ENCODE measurements around the gene TMEM59.
"Not testable (repeated sequence)": the region's sequence is repeated elsewhere in the genome, so short reads cannot be mapped to it uniquely, and the experiment has no call there.

Gene TMEM59

DNA sequence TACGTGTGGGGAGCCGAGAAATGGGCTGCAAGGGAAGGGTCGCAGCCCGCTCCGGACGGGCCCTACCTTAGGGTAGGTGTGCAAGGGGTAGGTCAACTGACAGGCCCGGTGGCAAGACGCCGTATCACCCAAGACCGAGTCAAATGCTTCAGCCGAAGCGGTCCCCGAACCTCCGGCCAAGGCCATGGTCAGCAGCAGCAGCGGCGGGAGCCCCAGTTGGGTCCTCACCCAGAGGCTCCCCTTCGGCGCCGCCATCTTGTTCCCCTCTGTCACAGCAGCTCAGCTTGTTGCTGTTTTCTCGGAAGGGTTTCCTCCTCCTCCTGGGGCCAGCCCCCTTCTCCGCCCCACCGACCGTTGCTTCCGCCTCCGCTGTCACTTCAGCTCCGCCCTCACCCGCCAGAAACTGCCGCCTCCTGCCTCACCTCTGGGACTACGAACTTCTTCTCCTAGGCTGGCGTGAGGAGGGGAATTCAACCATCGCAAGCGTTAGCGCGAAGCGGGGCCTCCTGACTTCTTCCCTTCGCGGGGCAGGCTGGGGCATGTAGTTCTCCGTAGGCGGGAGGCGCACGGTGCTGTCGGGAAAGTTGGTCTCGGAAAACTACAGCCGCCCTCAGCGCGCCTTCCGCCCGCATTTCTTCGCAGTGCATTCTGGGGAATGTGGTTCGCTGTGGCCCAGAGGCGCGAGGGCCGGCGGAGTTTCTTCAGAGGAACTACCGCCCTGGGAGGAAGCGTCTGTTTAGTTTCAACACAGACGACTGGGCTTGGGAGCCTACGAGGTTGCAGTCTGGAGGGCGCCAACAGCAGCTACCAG lies at the start of gene TMEM59, which contains the start of gene TCEANC2:
Gene TMEM59, minus strand, starts transcription at position 271 of the 811 bp plus-strand sequence. Its CDS starts 16 bp downstream, at position 255.
Gene TCEANC2, plus strand, starts transcription at position 675 of the 811 bp plus-strand sequence. CDS start 815 bp downstream, outside the sequence.
- ATAC-seq (ENCODE audit: low read depth) = peak; percentile 87
- peaks cover 11% of the 10 kb centered on the region for H3K36me3 Mint-ChIP-seq

DNA sequence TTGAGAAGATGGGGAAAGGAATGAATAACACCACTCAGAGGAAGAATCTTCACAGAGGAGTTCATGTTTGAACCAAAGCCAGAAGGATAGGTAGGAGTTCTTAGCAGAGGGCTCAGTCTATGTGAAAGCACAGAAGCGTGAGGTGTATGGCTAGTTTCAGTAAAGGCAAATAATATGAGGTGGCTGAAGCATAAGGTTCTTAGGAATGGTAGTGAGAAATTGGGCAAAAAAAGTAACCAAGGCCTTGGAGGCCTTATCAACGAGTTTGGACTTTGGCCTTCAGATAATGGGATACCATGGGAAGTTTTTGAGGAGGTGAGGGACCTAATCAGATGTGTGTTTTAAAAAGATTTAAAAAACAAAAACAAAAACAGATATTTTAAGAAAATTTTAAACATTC lies 47.5 kb upstream of the TMEM59 start:
- DNase-seq (ENCODE audit: low spot score in 2 of 2) (no peak), ATAC-seq (ENCODE audit: low read depth) (no peak)
- Mint-ChIP-seq H3K4me1 (no peaks in the 10 kb centered on the region), H3K27ac (no peak overlapping the region), H3K9me3 (peaks cover 2% of the 10 kb centered on the region), H3K27me3 (no peaks in the 10 kb centered on the region), H3K36me3 (peaks cover 33% of the 10 kb centered on the region), H3K4me3 (no peak overlapping the region)

More for the DNA sequence above, at the start of gene TMEM59, which contains the start of gene TCEANC2:
- no peaks in the 10 kb centered on the region for H3K9me3 Mint-ChIP-seq
- H3K27me3 Mint-ChIP-seq = no peaks in the 10 kb centered on the region
- H3K4me1 Mint-ChIP-seq = peaks cover 28% of the 10 kb centered on the region
- peak; percentile 89 to 98 for DNase-seq (ENCODE audit: low spot score in 2 of 2)
- no peak within 1 kb of the TSS for H3K4me3 Mint-ChIP-seq
- H3K27ac Mint-ChIP-seq = no peak within 1 kb of the TSS

DNA sequence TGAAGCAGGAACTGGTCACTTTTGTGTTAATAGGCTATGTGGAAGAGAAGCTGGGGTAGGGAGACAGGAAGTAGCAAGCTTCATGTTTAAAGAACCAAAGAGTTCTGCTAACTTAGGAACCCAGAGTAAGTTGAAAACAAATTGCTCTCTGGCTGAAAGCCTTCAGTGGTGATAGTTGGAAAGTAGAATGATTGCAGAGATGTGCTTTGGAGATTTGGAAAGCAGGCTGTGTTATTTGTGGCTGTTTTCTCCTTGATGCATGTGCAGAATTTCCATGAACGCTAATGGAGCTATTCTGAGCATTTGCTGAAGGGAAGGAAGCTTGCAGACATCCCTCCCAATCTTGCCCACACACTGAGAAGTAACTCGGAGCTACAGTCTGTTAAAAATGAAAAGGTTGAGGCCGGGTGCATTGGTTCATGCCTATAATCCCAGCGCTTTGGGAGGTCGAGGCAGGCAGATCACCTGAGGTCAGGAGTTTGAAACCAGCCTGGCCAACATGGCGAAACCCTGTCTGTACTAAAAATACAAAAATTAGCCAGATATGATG lies 46.1 kb upstream of the TMEM59 start:
- H3K36me3 Mint-ChIP-seq = peaks cover 34% of the 10 kb centered on the region
- H3K4me1 Mint-ChIP-seq = no peaks in the 10 kb centered on the region
- H3K9me3 Mint-ChIP-seq = peaks cover 2% of the 10 kb centered on the region
- DNase-seq (ENCODE audit: low spot score in 2 of 2) (no peak), ATAC-seq (ENCODE audit: low read depth) (no peak)
- H3K27me3 Mint-ChIP-seq = no peaks in the 10 kb centered on the region
- H3K27ac Mint-ChIP-seq = no peak overlapping the region
- no peak overlapping the region for H3K4me3 Mint-ChIP-seq

DNA sequence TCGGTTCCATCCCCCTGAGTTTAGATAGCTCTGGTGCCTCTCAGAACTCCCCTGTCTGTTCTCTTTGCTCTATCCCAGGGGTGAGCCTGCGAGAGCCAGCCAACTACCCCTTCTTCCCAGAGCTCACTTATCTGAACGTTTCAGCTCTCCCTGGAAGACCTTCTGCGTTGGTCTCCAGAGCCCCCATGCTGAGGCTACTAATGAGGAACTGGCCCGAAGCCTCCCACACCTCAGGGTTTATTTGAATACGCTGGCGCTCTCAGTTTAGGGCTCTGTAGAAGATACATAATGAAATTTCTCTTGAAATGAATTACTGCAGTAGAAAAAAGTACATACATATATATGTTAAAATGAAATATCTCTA lies 43.9 kb upstream of the TMEM59 start:
- Mint-ChIP-seq H3K4me3 (no peak overlapping the region), H3K27ac (no peak overlapping the region), H3K9me3 (no peaks in the 10 kb centered on the region)

DNA sequence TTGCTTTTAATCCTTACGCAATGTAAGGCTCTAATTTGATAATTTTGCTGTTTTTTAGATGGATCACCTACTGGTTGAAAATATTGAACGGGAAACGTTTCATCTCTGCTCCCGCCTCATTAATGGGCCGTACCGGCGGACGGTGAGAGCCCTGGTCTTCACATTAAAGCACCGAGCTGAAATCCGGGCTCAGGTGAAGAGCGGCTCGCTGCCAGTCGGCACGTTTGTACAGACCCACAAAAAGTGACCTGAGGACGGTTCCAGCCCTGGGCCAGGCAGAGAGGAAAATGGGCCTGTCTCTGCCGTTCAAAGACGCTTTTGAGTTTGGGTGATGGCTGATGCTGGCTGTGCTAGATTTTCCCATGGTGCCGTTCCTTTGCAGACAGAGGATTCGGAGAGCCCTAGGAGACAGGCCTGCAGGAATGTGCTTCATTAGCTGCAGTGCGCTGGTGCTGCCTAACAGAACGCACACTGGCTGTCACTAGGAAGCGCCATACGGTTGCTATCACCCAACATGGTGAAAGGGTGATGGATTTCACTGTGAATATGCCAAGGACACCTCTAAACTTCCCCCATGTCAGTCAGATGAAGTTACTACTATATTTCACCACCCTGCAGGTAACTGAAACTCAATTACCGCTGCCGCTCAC lies 43.3 kb upstream of the TMEM59 start:
- no peaks in the 10 kb centered on the region for H3K9me3 Mint-ChIP-seq
- peaks cover 28% of the 10 kb centered on the region for H3K36me3 Mint-ChIP-seq
- no peaks in the 10 kb centered on the region for H3K27me3 Mint-ChIP-seq
- H3K4me1 Mint-ChIP-seq = no peaks in the 10 kb centered on the region
- no peak for ATAC-seq (ENCODE audit: low read depth)
- no peak for DNase-seq (ENCODE audit: low spot score in 2 of 2)
- no peak overlapping the region for H3K4me3 Mint-ChIP-seq
- no peak overlapping the region for H3K27ac Mint-ChIP-seq

More for the DNA sequence above, 43.9 kb upstream of the TMEM59 start:
- H3K27me3 Mint-ChIP-seq = no peaks in the 10 kb centered on the region
- peaks cover 27% of the 10 kb centered on the region for H3K36me3 Mint-ChIP-seq
- no peaks in the 10 kb centered on the region for H3K4me1 Mint-ChIP-seq
- ATAC-seq (ENCODE audit: low read depth) (no peak), DNase-seq (ENCODE audit: low spot score in 2 of 2) (no peak)

DNA sequence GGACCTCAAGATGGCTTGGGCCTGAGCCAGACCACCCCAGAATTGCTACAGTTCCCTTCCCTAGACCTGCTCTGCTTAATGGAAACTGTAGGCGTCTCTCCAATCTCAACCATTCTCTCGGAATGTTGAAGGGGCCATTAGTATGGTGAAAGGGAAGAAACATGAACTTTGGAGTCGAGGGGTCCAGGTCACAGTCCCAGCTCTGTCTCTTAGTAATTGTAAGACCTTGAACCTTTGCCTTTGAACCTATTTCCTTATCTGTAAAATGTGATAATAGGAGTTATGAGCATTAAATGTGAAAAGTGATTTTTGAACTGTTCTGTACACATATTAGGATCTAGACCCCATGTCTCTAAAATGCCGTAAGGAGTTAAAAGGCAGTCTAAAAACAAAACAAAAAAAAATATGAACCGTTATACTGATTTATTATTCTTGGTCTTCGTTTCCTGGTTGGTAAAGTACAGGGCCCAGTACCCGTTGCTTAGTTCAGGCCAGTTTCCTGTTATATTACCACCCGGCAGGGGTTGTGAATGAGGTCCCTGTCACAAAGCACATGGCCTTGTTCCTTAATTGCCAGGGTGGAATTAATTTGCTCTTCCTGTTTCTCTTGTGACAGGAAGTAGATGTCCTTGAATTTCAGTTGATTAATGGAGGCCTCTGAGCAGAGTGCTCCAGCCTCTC lies 42.7 kb upstream of the TMEM59 start:
- Mint-ChIP-seq H3K9me3 (no peaks in the 10 kb centered on the region), H3K27ac (no peak overlapping the region), H3K4me3 (no peak overlapping the region), H3K36me3 (peaks cover 26% of the 10 kb centered on the region), H3K4me1 (no peaks in the 10 kb centered on the region), H3K27me3 (no peaks in the 10 kb centered on the region)
- ATAC-seq (ENCODE audit: low read depth) = no peak
- no peak for DNase-seq (ENCODE audit: low spot score in 2 of 2)

DNA sequence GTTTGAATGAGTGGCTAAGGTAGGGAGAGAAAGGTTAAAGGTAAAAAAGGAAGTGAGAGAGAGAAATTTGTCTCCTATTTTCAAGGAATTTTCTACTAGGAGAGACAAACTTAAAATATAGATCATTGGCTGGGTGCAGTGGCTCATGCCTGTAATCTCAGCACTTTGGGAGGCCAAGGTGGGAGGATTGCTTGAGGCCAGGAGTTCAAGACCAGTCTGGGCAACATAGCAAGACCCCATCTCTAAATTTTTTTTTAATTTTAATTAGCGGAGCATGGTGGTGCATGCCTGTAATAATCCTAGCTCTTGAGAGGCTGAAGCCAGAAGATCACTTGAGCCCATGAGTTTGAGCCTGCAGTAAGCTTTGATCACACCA lies 41.7 kb upstream of the TMEM59 start:
- DNase-seq (ENCODE audit: low spot score in 2 of 2); H3K27me3 Mint-ChIP-seq; H3K4me1 Mint-ChIP-seq; H3K9me3 Mint-ChIP-seq; ATAC-seq (ENCODE audit: low read depth); H3K27ac Mint-ChIP-seq; H3K4me3 Mint-ChIP-seq: not testable (repeated sequence)
- H3K36me3 Mint-ChIP-seq = peaks cover 21% of the 10 kb centered on the region

DNA sequence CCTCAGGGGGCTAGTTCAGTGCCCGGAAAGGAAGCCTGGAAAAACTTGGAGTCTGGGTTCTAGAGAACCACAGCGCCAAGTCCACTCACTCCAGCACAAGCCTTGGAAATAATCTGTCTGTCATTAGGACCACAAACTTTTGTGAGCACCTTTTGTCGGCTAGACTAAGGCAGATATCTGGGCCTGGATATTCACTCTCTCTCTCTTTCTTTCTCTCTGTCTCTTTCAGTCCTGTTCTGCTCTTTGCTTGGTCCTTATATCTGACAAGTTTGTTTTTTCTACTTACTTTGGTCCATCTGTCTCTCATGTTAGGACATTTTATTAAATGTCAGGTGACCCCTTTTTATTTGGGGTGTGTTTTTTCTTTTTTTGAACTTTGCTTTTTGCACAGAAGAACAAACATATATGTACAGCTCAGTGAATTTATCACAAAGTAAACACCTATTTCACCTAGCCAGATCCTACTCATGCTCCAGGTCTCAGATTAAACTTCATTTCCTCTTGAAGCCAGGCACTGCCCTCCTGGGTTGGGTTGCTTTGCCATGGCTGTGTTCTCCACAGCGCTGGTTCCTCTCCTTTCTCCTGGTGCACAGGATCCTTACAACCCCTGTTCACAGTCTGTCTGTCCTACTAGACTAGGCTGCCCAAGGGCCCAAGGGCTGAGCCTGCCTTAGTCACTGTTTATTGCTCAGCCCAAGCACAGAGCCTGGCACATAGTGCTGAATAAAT lies 41.2 kb upstream of the TMEM59 start:
- no peaks in the 10 kb centered on the region for H3K27me3 Mint-ChIP-seq
- no peaks in the 10 kb centered on the region for H3K4me1 Mint-ChIP-seq
- DNase-seq (ENCODE audit: low spot score in 2 of 2) = no peak
- no peak overlapping the region for H3K27ac Mint-ChIP-seq
- H3K9me3 Mint-ChIP-seq = no peaks in the 10 kb centered on the region
- H3K36me3 Mint-ChIP-seq = peaks cover 20% of the 10 kb centered on the region
- ATAC-seq (ENCODE audit: low read depth) = no peak
- no peak overlapping the region for H3K4me3 Mint-ChIP-seq

DNA sequence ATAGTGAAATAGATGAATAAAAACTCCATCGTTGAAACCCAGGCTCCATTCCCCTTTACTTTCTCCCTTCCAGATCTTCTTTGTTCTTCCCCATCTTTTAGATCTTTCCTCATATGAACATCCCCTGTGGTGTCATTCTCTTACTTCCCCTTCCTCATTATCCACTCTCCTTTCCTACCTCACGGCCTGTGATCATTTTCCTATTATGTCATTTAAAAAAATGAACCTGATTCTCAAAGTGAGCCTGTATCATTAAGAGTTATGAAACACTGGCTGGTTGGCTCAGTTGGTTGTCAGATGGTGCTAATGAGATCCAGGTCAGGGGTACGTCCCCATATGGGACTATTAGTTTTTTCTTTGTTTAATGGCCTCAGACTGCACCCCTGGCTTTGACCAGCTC lies 38.7 kb upstream of the TMEM59 start:
- Mint-ChIP-seq H3K9me3 (no peaks in the 10 kb centered on the region), H3K4me3 (no peak overlapping the region), H3K27ac (no peak overlapping the region), H3K27me3 (no peaks in the 10 kb centered on the region), H3K4me1 (no peaks in the 10 kb centered on the region), H3K36me3 (peaks cover 9% of the 10 kb centered on the region)
- ATAC-seq (ENCODE audit: low read depth) = no peak
- DNase-seq (ENCODE audit: low spot score in 2 of 2) = no peak

GRCh38 chr1:54088385-54088784 lies 35.4 kb upstream of the TMEM59 start:
- ATAC-seq (ENCODE audit: low read depth) = no peak
- no peak for DNase-seq (ENCODE audit: low spot score in 2 of 2)
- Mint-ChIP-seq H3K4me3 (no peak overlapping the region), H3K9me3 (no peaks in the 10 kb centered on the region), H3K4me1 (peaks cover 3% of the 10 kb centered on the region), H3K27me3 (no peaks in the 10 kb centered on the region), H3K27ac (no peak overlapping the region), H3K36me3 (peaks cover 11% of the 10 kb centered on the region)

DNA sequence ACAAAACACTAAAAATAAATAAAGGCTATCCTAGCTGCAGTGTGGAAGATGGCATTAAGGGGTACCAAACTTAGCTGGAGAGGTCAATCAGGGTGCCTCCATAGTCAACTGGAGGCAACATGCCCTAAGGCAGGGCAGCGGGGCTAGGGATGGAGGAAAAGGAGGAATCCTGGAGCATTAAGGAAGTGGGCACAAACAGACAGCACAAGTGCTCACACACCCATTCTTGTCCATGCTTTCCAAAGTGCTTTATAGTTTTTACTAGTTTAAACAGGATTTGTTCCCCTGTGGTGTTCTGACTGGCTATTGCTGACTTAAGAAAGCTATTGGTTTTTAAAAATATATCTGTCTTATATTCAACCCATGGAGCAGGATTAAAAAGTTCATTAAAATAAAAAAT lies 33.8 kb upstream of the TMEM59 start:
- H3K4me3 Mint-ChIP-seq = no peak overlapping the region
- no peaks in the 10 kb centered on the region for H3K9me3 Mint-ChIP-seq
- DNase-seq (ENCODE audit: low spot score in 2 of 2) (no peak), ATAC-seq (ENCODE audit: low read depth) (no peak)
- H3K27me3 Mint-ChIP-seq = no peaks in the 10 kb centered on the region
- H3K36me3 Mint-ChIP-seq = peaks cover 18% of the 10 kb centered on the region
- no peak overlapping the region for H3K27ac Mint-ChIP-seq
- H3K4me1 Mint-ChIP-seq = peaks cover 5% of the 10 kb centered on the region

DNA sequence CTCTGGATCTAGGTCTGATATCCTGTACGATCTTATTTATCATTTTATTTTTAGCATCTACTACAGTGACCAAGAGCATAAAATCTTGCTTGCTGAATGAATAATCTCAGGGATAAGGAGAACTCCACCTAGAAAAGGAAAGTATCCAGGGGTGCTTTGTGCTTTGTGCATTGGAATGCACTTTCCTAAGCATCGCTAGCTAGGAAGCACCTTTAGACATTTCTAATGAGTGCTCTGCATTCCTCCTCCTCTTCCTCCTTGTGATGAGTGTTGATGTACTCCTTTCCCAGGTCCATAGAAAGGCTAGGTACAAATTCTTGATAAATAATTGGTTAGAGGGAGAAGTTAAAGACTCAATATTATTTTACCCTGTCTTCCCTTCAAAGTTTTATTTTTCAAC lies 31.8 kb upstream of the TMEM59 start:
- DNase-seq (ENCODE audit: low spot score in 2 of 2) = no peak
- H3K27me3 Mint-ChIP-seq = no peaks in the 10 kb centered on the region
- no peak overlapping the region for H3K4me3 Mint-ChIP-seq
- no peak for ATAC-seq (ENCODE audit: low read depth)
- peaks cover 8% of the 10 kb centered on the region for H3K4me1 Mint-ChIP-seq
- H3K27ac Mint-ChIP-seq = no peak overlapping the region
- H3K36me3 Mint-ChIP-seq = peaks cover 17% of the 10 kb centered on the region
- H3K9me3 Mint-ChIP-seq = no peaks in the 10 kb centered on the region

DNA sequence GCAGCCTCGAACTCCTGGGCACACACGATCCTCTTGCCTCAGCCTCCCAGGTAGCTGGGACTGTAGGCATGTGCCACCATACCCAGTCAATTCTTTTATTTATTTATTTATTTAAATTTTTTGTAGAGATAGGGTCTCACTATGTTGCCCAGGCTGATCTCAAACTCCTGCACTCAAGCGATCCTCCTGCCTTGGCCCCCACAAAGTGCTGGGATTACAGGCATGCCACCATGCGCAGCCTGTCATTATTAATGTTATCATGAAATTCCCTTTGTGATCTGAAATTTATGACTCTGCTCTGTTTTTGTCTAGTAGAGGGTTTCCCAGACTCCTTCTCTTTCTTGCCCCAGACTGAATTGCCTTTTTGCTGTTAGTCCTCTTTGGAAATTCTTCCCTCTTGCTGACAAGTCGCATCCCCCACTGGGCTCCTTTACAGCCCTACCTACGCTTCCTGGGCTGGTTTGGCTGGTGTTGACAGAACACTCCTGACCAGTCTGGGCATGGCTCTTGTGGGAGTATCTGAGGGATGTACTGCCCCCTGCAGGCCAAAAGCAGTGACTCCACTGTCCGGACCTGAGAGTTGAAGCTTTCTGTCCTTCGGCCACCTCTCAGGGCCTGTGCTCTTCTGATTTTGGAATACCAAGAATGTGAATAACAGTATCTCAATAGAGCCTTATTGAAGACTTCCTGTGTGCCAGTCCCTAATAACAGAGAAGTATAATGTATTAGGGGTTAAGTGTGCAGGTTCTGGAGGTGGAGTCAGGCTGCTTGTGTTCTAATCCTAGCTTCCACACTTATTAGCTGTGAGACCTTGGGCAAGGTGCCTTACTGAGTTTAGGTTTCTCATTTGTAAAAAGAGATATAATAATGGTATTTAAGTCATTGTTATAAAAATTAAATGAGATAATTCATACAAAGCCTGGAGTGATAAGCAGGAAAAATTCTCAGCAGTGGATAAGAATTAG lies 28.6 kb upstream of the TMEM59 start:
- Mint-ChIP-seq H3K36me3 (peaks cover 30% of the 10 kb centered on the region), H3K27me3 (no peaks in the 10 kb centered on the region), H3K4me3 (no peak overlapping the region), H3K4me1 (peaks cover 7% of the 10 kb centered on the region), H3K9me3 (no peaks in the 10 kb centered on the region), H3K27ac (no peak overlapping the region)
- ATAC-seq (ENCODE audit: low read depth) = peak; percentile 73
- peak; percentile 18 to 34 for DNase-seq (ENCODE audit: low spot score in 2 of 2)

Measured in memory B cell (primary cell).